ENCODE data around the gene F2RL3. TPM values are rescaled to one million over a fixed set of nuclear protein-coding genes. Genes with fewer than 3 reads are reported as not detected.
"Not testable (repeated sequence)": the region's sequence is repeated elsewhere in the genome, so short reads cannot be mapped to it uniquely, and the experiment has no call there.

Gene F2RL3
- total RNA-seq, 1 experiment from 2014 or later, result 0.47 TPM

GRCh38 chr19:16868423-16869130, 20.2 kb upstream of the F2RL3 start:
- Histone ChIP-seq H3K4me3 (no peak overlapping the region), H3K27me3 (no peaks in the 10 kb centered on the region), H3K36me3 (peaks cover 53% of the 10 kb centered on the region), H3K9me3 (replicated peaks) (no peaks in the 10 kb centered on the region), H3K27ac (no peak overlapping the region), H3K4me1 (no peaks in the 10 kb centered on the region)
- DNase-seq, result no peak

- DNase-seq, result no peak
- Histone ChIP-seq H3K36me3 (peaks cover 46% of the 10 kb centered on the region), H3K4me3 (no peak overlapping the region)
These were observed 19.3 kb upstream of the F2RL3 start for GRCh38 chr19:16869331-16869972.

DNA sequence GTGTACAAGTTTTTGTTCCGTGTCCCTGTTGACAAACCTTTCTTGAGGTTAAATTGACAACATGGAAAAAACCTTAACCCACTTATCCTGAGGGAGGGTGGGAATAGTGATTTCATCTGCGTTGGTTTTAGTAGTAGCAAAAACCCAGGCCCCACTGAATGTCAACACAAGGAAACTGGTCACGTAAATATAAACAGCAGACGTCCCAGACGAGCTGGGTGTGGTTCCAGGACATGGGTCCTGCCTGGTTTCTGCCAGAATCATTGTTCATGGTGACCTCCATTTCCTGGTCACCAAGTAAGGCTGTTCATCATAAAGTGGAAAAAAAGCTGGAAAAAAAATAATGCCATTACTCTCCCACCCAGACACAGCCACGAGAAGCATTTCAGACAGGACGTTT, 16.9 kb upstream of the F2RL3 start:
- H3K36me3 ChIP-seq, result peaks cover 40% of the 10 kb centered on the region
- no peak for DNase-seq
- H3K27ac ChIP-seq, result no peak overlapping the region
- no peaks in the 10 kb centered on the region for H3K27me3 ChIP-seq
- no peak overlapping the region for H3K4me3 ChIP-seq
- no peaks in the 10 kb centered on the region for H3K9me3 ChIP-seq (replicated peaks)
- no peaks in the 10 kb centered on the region for H3K4me1 ChIP-seq

More at GRCh38 chr19:16869331-16869972, 19.3 kb upstream of the F2RL3 start:
- H3K27me3 ChIP-seq, result no peaks in the 10 kb centered on the region
- no peak overlapping the region for H3K27ac ChIP-seq
- H3K4me1 ChIP-seq, result no peaks in the 10 kb centered on the region
- H3K9me3 ChIP-seq (replicated peaks), result no peaks in the 10 kb centered on the region

DNA sequence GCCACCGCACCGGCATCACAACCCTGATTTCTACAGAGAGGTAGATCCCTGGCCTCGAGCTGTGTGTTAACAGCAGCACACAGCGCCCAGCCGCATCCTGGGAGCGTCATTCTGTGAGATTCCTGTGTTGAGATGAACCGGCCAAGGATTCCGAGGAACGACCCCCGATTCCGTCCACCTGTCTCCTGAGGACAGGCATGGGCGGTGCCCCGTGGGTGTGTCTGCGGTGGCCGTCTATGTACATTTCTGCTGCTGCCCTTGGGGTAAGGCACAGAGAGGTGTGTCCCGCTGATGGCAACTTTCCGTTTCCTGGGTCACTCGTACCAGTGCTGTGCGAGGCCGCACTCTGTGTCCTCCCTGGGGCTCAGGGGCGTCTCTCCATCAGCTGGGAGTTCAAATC, 16.1 kb upstream of the F2RL3 start:
- no peak for DNase-seq
- no peak overlapping the region for H3K4me3 ChIP-seq
- H3K9me3 ChIP-seq (replicated peaks), result no peaks in the 10 kb centered on the region
- peaks cover 43% of the 10 kb centered on the region for H3K36me3 ChIP-seq
- H3K27ac ChIP-seq, result no peak overlapping the region
- H3K4me1 ChIP-seq, result no peaks in the 10 kb centered on the region
- no peaks in the 10 kb centered on the region for H3K27me3 ChIP-seq

GRCh38 chr19:16873594-16873993, 15.2 kb upstream of the F2RL3 start:
- H3K9me3 ChIP-seq (replicated peaks), result no peaks in the 10 kb centered on the region
- H3K27ac ChIP-seq, result no peak overlapping the region
- no peaks in the 10 kb centered on the region for H3K4me1 ChIP-seq
- no peak for DNase-seq
- no peak overlapping the region for H3K4me3 ChIP-seq
- H3K36me3 ChIP-seq, result peaks cover 49% of the 10 kb centered on the region
- H3K27me3 ChIP-seq, result no peaks in the 10 kb centered on the region

DNA sequence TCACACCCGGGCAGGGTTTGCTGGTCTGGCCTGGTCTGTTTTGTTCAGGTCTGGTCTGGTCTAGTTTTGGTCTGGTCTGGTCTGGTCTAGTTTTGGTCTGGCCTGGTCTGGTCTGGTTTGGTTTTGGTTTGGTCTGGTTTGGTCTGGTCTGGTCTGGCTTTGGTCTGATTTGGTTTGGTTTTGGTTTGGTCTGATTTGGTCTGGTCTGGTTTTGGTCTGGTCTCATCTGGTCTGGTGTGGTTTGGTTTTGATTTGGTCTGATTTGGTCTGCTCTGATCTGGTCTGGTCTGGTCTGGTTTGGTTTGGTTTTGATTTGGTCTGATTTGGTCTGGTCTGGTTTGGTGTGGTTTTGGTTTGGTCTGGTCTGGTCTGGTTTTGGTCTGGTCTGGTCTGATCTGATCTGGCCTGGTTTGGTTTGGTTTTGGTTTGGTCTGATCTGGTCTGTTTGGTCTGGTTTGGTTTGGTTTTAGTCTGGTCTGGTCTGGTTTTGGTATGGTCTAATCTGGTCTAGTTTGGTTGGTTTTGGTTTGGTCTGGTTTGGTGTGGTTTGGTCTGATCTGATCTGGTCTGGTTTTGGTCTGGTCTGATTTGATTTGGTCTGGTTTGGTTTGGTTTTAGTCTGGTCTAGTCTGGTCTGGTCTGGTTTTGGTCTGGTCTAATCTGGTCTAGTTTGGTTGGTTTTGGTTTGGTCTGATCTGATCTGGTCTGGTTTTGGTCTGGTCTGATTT, 14.4 kb upstream of the F2RL3 start:
- DNase-seq, result no peak
- Histone ChIP-seq H3K27ac (no peak overlapping the region), H3K9me3 (replicated peaks) (no peaks in the 10 kb centered on the region), H3K4me3 (no peak overlapping the region), H3K27me3 (no peaks in the 10 kb centered on the region), H3K36me3 (peaks cover 57% of the 10 kb centered on the region), H3K4me1 (no peaks in the 10 kb centered on the region)

DNA sequence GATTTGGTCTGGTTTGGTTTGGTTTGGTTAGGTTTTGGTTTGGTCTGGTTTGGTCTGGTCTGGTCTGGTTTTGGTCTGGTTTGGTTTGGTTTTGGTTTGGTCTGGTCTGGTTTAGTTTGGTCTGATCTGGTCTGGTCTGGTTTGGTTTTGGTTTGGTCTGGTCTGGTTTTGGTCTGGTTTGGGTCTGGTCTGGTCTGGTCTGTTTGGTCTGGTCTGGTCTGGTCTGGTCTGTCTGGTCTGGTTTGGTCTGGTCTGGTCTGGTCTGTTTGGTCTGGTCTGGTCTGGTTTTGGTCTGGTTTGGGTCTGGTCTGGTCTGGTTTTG, 13.9 kb upstream of the F2RL3 start:
- H3K4me3 ChIP-seq; DNase-seq; H3K27ac ChIP-seq; H3K9me3 ChIP-seq (replicated peaks); H3K27me3 ChIP-seq; H3K4me1 ChIP-seq: not testable (repeated sequence)
- H3K36me3 ChIP-seq, result peaks cover 62% of the 10 kb centered on the region

DNA sequence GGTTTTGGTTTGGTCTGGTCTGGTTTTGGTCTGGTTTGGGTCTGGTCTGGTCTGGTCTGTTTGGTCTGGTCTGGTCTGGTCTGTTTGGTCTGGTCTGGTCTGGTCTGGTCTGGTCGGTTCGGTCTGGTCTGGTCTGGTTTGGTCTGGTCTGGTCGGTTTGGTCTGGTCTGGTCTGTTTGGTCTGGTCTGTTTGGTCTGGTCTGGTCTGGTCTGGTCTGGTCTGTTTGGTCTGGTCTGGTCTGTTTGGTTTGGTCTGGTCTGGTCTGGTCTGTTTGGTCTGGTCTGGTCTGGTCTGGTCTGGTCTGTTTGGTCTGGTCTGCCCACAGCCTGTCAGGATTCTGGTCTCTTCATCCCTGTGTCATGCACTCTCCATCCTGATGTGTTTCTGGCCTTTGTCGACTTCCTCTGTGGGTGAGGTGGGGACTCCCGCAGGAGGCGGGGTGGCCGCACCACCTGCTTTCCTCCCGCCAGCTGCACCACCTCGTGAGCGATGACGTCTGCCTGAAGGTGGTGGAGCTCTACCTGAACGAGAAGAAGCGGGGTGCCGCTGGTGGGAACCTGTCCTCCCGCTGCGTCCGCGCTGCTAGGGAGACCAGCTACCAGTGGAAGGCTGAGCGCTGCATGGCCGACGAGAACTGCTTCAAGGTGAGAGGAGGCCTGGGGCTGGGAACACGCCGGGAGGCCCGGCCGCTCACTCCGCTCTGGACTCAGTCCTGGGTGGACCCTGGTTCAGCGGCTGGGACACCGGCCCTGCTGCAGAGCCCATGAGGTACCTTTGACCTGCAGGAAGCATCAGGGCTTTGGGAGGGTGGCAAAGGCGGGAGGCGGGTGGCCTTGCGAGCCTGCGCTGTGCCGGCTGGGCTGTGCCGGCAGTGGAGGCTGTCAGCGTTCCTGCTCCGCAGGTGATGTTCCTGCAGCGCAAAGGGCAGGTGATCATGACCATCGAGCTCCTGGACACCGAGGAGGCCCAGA, 12.9 kb upstream of the F2RL3 start:
- Histone ChIP-seq H3K27ac (no peak overlapping the region), H3K9me3 (replicated peaks) (no peaks in the 10 kb centered on the region), H3K4me1 (no peaks in the 10 kb centered on the region), H3K36me3 (peaks cover 64% of the 10 kb centered on the region), H3K4me3 (no peak overlapping the region), H3K27me3 (no peaks in the 10 kb centered on the region)
- DNase-seq, result no peak

DNA sequence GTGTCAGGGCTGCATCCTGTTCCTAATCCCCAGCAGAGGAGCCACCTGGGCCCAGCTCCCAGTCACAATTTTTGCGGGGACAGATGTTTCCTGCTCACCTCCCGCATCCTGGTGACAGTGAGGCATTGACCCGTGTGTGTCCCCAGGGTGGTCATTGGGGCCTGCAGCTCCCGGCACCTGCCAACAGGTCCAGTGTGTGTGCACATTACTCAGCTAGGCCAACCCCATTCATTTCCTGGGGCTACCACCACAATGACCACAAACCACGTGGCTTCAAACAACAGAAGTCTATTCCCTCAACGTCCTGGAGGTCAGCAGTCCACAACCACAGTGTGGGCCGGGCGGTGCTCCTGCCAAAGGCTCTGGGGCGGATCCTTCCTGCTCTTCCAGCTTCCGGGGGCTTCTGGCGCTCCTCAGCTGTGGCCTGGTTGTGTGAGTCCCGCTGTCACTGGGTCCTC, 11.9 kb upstream of the F2RL3 start:
- Histone ChIP-seq H3K9me3 (replicated peaks) (peaks cover 4% of the 10 kb centered on the region; the same call in 1 of the 2 replicates), H3K4me3 (no peak overlapping the region), H3K4me1 (no peaks in the 10 kb centered on the region), H3K27me3 (no peaks in the 10 kb centered on the region), H3K36me3 (peaks cover 55% of the 10 kb centered on the region), H3K27ac (no peak overlapping the region)
- DNase-seq, result no peak

DNA sequence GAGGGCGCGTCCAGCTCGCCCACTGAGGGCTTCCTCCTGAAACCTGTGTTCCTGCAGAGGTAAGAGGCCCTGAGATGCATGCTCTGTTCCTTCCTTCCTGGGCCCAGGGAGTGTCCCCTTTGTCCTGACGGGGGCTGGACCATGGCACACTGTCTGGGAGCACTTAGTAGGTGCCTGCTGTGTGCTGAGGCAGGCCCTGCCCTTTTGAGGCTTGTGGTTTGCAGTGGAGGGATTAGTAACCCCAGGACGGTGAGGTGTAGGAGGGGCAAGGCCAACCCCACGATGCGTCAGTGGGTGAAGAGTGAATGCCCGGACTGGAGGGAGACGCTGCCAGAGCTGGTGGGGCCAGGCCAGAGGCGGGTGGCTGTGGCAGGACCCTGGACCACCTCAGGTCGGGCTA, 11.2 kb upstream of the F2RL3 start:
- H3K27ac ChIP-seq, result no peak overlapping the region
- no peak for DNase-seq
- no peaks in the 10 kb centered on the region for H3K27me3 ChIP-seq
- H3K9me3 ChIP-seq (replicated peaks), result peaks cover 8% of the 10 kb centered on the region; the same call in 1 of the 2 replicates
- H3K4me1 ChIP-seq, result no peaks in the 10 kb centered on the region
- H3K4me3 ChIP-seq, result no peak overlapping the region
- peaks cover 52% of the 10 kb centered on the region for H3K36me3 ChIP-seq

GRCh38 chr19:16878181-16878965, 10.4 kb upstream of the F2RL3 start:
- H3K4me3 ChIP-seq, result no peak overlapping the region
- no peaks in the 10 kb centered on the region for H3K27me3 ChIP-seq
- H3K27ac ChIP-seq, result no peak overlapping the region
- DNase-seq, result no peak
- H3K9me3 ChIP-seq (replicated peaks), result peaks cover 8% of the 10 kb centered on the region; the same call in 1 of the 2 replicates
- no peaks in the 10 kb centered on the region for H3K4me1 ChIP-seq
- H3K36me3 ChIP-seq, result peaks cover 47% of the 10 kb centered on the region

DNA sequence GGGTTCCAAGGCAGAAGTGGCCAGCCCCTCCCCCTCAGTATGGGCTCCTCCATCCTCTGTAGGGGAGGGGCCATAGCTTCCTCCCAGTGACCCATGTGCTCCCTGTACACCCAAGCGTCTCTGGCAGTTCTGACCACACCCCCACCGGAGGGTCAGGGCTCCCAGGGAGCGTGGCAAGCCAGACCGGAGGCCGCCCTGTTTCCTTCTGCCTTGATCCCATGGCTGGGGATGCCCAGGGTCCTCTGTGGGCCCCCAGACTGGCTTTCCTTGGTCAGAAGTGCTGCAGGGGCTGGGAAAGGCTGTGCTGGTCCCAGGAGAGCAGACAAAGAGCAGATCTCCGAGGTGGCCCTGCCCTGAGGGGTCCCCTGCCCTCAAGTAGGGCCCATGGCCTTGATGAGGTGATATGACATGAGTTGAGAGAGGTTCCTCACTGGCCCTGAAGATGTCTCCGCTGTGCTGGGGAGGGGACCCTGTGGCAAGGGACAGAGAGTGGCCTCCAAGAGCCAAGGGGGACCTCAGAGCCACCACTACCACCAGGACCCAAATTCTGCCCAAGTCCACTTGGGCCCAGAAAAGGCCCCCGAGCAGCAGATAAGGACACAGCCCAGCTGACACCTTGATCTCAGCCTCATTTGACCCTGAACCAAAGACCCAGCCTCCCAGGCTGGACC, 7.8 kb upstream of the F2RL3 start:
- DNase-seq, result no peak
- Histone ChIP-seq H3K27ac (no peak overlapping the region), H3K9me3 (replicated peaks) (peaks cover 8% of the 10 kb centered on the region; the same call in 1 of the 2 replicates)

DNA sequence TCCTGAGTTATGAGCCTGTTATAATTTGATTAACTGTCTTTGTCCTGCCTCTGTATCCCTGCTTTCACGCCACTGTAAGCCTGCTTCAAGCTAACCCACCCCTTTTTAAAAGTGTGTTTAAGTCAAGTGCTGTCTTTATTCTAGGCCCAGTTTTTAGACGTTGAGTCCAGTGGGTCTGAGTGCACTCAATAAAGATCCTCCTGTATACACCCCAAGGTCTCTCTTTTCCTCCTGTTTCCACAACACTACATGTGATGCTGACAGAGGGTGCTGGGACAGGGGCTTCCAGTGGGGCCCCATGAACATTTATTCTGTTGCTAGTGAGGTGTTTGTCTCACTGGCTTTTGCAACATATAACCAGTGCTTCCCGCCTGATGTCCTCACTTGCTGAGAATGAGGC, 6.7 kb upstream of the F2RL3 start:
- Histone ChIP-seq H3K27me3 (no peaks in the 10 kb centered on the region), H3K27ac (no peak overlapping the region), H3K4me3 (no peak overlapping the region), H3K9me3 (replicated peaks) (peaks cover 8% of the 10 kb centered on the region; the same call in 1 of the 2 replicates), H3K4me1 (no peaks in the 10 kb centered on the region), H3K36me3 (peaks cover 33% of the 10 kb centered on the region)
- DNase-seq, result no peak

More for the DNA sequence above, 7.8 kb upstream of the F2RL3 start:
- peaks cover 44% of the 10 kb centered on the region for H3K36me3 ChIP-seq
- H3K4me1 ChIP-seq, result no peaks in the 10 kb centered on the region
- H3K4me3 ChIP-seq, result no peak overlapping the region
- H3K27me3 ChIP-seq, result no peaks in the 10 kb centered on the region

Data from SJCRH30 (cell line).